IPS-18c (cell line): ENCODE results near the gene KRTAP5-2.

Experiments
- H3K4me3 ChIP-seq: 2 replicates; pipeline ENCODE4 v1.7.0; 2013; ENCODE audit warnings: low read depth, mild to moderate bottlenecking, low read length, moderate library complexity; ENCODE audit not compliant: insufficient read depth
- H3K9me3 ChIP-seq: one replicate; pipeline ENCODE4 v1.6.1; 2013; ENCODE audit warnings: mild to moderate bottlenecking, low read length, moderate library complexity; ENCODE audit not compliant: control insufficient read depth, insufficient read depth

The KRTAP5-2 gene

DNA sequence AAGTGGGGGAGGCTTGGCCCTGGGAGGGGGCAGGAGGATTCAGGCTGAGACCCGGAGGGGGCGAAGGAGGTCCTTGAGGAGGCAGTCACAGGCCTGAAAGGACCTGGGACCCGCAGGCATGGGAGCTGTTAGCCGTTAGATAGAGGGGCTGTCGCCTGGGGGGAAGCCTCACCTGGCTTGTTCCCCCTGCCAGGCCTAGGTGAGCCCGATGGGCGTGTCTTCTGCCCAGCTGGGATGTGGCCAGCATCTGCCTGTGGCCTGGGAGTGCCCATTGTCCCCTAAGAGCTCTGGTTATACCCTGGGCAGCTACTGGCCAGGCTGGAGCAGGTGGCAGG lies 24.2 kb downstream of the KRTAP5-2 start:
- Histone ChIP-seq H3K9me3 (no peaks in the 10 kb centered on the region), H3K4me3 (peak overlapping the region; percentile 52)

DNA sequence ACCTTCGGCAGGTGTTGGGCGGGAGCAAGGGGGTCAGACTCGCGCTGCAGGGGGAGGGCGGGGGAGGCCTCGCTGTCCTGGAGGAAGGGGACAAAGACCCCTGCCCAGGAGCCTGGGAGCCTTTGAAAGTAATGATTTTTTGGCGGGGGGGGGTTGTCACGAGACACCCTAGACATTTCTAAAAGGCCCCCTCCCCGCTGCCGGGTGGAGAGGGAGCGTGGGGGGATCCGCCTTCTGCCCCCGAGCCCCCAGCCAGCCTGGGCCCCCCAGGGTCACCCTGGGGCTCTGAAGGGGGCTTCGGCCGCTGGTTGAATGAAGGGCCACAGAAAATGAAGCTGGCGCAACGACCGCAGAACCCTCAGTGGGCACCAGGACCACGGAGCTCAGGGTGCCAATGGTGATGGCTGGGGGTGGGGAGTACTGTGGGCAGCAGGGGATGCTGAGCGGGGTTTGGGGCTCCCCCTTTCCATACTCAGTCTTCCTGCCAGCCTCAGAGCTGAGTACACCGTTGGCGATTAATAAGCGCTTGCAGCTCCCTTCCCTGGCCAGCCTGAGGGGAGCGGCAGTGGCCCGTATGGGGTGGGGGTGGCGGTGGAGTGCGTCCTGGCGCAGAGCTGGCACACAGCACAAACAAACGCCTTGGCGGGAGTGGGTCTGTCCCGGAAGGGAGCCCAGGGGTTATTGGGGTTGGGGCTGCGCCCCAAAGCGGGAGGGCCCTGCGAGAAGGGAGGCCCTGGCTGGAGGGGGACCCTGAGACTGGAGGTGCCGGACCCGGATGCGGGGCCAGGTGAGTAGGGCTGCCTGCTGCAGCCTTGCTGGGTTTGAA lies 24.8 kb downstream of the KRTAP5-2 start:
- H3K4me3 ChIP-seq = peak overlapping the region; percentile 50
- no peaks in the 10 kb centered on the region for H3K9me3 ChIP-seq

DNA sequence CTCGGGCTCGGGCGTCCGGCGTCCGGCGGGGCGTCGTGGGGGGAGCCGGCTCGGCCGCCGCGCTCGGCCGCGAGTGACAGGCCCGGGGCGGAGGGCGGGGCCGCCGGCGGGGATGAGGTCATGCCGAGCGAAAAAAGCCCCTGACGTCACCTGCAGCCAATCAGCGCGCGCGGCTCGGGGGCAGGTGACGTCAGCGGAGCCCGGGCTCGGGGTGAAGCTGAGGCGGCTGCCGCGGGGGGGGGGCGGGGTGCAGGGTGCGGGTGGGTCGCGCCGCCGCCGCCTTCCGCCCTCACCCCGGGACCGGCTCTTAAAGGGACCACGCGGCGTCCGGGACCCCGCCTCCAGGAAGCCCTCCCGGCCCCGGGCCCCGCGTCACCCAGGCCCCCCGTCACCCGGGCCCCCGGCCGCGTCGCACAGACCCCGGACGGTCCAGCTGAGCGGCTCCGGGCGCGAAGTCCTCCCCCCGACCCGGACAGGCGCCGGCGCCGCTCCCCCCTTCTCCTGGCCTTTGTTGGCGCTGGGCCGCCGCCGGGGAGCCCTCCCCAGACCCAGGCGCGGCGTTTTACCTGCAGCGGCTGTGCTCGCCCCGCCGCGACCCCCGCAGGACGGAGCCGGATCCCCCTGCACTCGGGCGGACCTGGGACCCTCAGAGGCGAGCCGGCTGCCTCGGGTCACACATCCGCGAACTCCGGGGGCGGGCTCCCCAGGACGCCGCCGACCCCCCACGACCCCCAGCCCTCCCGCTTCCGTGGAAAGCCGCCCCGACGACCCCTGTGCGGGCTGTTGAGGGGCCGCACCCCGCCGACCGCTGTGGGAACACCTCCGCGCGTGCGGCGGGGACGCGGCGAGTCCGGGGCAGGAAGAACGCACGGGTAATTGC lies 25.7 kb downstream of the KRTAP5-2 start, which contains the start of gene DUSP8:
Gene DUSP8, minus strand, starts transcription at position 75 of the 880 bp plus-strand sequence. CDS start 6,445 bp downstream, outside the sequence.
- Histone ChIP-seq H3K9me3 (no peaks in the 10 kb centered on the region), H3K4me3 (peak within 1 kb of the TSS; percentile 50)

DNA sequence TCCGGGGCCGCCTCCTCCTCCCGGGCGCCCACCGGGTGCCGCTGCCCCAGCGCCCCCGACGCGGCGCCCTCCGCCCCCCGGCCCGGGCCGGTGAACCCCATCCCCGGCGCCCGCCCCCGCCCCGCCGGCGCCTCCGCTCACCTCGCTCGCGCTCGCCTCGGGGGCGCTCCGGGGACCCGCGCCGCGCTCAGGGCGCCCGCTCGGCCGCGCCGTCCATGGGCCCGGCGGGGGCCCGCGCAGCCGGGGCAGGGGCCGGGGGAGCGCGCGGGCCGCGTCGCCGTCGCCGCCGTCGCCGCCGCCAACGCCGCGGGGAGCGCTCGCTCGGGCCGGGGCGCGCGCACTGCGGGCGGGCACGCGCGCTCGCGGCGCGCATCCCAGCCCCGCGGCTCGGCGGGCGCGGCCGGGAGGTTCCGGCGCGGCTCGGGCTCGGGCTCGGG lies 26.3 kb downstream of the KRTAP5-2 start:
- Histone ChIP-seq H3K4me3 (peak overlapping the region; percentile 50; the same call in 1 of the 2 replicates), H3K9me3 (no peaks in the 10 kb centered on the region)

DNA sequence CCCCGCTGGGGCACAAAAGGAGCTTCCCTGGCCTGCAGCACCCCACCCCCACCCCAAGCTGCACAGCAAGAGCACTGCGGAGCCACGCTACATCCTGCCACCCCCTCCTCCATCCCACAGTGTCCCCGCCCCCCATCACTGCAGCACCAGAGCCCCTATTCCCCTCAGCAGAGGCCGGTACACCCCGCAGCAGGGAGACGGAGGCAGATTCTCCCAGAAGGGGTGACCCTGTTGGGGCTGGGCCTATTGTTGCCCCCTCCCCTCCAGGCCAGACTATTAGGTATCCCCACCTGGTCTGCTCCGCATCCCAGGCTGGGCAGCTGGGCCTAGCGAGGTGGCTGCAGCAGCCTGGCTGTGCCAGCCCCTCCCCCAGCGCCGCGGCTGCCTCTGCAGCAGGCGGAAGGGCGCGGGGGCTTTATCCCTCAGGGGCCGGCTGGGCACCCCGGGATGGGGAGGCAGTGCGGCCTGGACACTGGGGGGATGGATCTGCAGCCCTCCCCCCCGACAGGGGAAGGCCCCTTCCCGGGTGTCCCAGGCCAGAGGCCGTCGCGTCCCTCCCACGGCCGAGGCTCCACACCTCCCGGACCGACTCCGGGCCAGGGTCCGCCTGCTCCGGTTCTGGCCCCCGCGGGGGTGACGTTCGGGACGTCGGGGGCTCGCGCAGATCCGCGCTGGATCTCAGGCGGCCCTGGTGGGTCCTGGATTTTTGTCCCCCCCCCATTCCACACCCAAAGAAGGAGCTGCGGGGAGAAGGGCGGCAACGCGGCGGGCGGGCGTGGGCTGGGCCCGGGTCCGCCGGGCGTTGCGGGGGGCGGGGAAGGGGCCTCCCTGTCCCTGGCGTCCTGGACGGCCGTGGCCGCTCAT lies 27.0 kb downstream of the KRTAP5-2 start:
- no peaks in the 10 kb centered on the region for H3K9me3 ChIP-seq
- H3K4me3 ChIP-seq = peak overlapping the region; percentile 50

DNA sequence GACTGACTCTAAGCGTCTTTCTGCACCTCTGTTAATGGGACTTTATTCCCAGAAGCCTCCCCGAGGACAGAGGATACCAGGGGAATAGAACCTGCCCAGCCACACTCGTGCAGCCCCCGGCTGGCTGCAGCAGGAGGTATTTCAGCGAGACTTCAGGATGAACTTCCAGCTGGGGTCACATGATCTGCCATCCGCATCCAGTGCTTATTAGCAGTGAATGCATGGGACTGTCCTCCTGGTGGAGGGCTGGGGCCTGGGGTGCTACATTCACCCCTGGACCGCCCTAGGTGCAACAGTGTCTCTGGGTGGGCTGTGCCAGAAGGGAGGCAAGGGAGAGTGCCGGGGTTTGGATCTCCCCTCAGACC lies 27.6 kb downstream of the KRTAP5-2 start:
- no peak overlapping the region for H3K4me3 ChIP-seq

DNA sequence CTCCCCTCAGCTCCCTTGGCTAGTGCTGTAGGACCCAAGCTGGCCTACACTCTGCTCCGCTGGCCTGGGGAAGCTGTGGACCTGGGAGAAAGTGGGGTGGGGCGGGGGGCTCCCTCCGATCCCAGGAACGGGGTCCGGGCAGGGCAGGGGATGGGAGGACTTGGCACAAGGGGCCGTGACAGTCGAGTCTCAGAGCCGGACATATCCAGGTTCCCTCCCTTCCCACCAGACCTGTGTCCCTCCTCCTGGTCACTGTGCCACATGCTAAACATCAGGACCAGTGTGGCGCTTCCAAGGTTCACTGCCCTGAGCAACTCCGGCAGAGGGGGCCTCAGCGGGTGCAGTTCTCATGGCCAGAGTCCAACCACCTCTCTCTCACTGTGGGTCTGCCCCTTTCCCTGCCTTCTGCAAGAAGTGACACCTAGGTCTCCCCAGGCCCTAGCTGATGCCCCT lies 28.1 kb downstream of the KRTAP5-2 start:
- Histone ChIP-seq H3K4me3 (no peak overlapping the region), H3K9me3 (no peaks in the 10 kb centered on the region)

More for the DNA sequence above, 27.6 kb downstream of the KRTAP5-2 start:
- H3K9me3 ChIP-seq = no peaks in the 10 kb centered on the region

DNA sequence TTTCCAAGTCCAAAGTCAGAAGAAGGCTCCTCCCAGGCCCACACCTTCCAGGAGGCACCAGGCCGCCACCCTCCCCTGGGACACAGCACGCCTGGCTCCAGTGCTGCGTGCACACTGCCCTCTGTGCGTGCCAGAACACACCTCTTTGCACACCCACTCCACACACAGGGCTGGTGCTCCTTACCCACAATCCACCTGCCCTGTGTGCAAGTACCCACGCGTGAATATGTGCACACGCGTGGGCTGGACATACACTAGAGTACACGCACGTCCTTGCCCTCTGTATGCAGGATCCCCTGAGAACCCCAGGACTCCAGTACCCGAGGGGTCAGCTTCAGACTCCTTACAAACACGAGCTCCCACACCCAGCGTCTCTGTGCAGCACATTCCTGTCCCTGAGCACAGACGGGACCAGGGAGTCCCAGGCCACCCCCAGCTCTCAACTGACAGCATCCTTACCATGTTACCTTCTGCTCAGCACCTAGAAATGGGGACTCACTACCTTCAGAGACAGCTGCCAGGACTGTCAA lies 28.8 kb downstream of the KRTAP5-2 start:
- H3K4me3 ChIP-seq = no peak overlapping the region
- no peaks in the 10 kb centered on the region for H3K9me3 ChIP-seq

DNA sequence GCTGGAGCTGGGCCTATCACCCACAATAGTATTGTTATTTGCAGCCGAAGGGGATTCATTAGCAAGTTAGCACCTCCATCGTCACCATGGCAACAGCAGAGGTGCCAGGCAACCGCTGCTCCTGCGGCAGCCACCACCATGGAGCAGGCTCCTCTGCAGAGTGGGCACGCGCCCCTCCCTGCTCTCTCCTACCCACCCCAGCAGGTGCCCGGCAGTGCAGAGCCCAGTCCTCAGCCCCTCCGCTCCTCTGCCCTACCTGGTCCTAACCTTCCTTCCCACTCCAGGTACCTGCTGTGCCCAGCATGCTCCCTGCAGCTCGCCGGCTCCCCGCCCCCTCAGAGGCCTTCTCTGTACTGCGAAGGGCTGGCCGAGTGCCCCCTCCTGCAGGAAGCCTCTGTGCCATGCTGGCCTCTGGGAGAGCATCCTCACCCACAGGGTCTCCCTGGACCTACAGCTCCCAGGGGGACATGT lies 29.6 kb downstream of the KRTAP5-2 start:
- no peak overlapping the region for H3K4me3 ChIP-seq
- H3K9me3 ChIP-seq = no peaks in the 10 kb centered on the region

DNA sequence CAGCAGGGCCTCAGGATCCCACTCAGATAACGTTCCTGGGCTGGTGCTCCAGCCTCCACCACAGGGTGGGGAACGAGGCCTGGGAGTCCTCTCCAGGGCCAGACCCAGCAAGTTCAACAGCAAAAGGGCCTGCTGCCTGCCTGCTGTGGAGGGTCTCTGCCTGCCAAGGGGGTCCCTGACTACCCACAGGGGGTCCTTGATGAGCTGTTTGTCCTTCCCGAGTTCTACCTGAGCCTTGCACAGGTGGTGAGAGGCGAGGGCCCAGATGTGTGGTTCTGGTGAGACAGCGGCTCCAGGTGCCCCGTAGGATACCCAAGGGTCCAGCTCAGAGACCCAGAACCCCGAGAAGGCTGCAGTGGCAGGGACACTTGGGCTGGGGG lies 30.4 kb downstream of the KRTAP5-2 start:
- H3K4me3 ChIP-seq = no peak overlapping the region
- H3K9me3 ChIP-seq = no peaks in the 10 kb centered on the region

DNA sequence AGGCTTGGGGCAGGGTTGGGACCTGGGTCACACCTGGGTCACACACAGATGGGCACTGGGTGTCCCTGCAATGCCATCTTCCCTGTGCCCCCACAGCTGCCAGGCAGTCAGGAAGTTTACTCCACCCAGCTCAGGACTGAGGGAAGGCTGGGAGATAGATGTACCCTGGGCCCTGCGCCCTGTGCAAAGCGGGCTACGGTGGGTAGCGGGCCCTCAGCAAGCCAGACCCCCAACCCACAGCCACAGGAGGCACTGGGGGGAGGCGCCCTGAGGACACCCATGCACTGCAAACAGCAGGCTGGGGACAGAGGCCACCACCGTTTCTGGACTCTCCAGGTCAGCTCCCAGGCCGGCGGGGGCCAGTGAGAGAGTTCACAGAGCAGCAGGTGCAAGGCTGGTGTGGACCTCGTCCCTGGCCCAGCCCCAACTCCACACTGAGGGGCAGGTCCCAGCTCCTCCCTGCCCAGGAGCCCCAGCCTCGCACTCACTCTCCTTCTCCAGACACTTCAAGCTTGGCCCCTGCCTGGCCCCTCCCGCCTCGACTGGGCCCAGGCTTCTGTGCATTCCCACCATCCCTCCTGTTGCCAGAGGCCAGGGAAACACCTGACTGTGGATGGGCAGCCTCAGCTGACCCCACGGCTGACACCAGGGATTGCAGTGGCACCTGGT lies 30.9 kb downstream of the KRTAP5-2 start:
- no peaks in the 10 kb centered on the region for H3K9me3 ChIP-seq
- no peak overlapping the region for H3K4me3 ChIP-seq

DNA sequence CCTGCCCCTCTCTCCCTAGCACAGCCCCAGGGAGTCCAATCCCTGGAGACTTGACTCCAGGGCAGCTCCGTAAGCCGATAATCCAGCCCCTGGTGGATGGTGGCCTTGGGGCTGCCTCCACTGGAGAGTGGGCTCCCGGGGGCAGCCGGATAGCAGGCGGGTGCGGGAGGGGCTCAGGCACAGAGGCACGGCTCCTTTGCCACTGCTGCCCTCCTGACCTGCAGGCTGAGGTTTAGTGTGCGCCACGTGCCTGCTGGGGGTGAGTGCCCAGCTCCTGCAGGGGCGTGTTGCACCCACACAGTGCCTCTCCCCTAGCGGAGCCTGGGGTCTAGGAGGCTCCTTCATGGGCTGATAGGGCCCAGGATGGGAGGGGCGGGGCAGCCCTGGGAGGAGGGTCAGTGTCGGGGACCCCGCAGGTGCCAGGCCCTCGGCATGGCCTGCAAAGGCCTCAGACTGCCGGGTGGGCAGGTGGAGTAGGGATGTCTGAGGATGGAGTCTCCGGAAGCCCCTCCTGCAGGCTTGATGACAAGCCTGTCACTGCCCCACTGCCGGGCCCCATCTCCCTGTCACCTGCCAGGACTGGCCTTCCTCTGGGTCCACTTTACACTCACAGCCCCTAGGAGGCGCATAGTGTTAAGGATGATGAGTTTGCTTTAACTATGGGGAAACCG lies 31.6 kb downstream of the KRTAP5-2 start:
- Histone ChIP-seq H3K4me3 (no peak overlapping the region), H3K9me3 (no peaks in the 10 kb centered on the region)

DNA sequence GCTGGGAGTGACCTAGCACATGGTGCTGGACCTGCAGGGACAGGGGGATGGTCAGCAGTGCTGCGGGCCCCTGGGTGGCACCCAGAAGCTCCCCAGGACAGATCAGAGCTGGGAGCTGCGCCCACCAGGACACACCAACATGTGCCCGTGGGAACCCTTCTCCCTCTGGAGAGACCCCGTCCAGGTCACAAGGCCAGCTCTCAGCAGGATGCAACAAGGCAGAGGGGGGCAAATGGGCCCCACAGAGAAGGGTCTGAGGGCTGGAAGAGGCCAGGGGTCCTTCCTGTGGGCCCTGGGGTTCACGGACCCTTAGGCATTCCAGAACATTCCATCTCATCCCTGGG lies 32.2 kb downstream of the KRTAP5-2 start:
- H3K9me3 ChIP-seq = no peaks in the 10 kb centered on the region
- no peak overlapping the region for H3K4me3 ChIP-seq

DNA sequence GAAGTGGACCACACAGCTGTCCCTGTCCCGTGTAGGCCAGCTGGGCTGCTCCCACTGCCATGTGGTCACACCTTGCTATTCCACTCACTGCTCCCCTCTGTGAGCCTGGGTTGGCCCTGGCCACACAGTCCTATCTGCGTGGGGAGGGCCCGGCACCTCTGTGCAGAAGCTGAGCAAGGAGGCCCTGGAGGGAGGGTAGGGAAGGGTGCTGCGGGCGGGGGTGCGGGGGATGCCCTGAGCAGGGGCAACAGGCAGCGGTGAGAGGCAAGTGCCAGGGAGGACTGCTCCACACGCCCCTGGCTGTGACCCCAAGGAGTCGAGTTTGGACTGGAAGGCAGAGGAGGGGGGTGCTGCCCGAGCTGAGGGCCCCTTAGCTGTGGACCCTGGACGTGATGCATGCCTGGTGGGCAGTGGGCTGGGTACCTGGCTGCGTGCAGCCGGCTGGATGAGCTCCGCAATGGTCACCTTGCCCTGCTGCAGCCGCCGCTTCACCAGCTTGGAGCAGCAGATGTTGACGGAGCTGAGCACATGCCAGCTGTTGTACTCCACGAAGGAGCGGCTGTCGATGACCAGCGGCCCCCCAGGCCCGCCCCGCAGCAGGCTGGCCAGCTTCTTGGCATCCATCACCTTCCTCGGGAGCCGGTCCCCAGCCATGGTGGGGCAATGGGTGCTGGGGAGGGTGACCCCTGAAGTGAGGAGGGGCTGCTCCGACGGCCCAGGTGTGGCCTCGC lies 32.8 kb downstream of the KRTAP5-2 start:
- Histone ChIP-seq H3K4me3 (no peak overlapping the region), H3K9me3 (no peaks in the 10 kb centered on the region)

DNA sequence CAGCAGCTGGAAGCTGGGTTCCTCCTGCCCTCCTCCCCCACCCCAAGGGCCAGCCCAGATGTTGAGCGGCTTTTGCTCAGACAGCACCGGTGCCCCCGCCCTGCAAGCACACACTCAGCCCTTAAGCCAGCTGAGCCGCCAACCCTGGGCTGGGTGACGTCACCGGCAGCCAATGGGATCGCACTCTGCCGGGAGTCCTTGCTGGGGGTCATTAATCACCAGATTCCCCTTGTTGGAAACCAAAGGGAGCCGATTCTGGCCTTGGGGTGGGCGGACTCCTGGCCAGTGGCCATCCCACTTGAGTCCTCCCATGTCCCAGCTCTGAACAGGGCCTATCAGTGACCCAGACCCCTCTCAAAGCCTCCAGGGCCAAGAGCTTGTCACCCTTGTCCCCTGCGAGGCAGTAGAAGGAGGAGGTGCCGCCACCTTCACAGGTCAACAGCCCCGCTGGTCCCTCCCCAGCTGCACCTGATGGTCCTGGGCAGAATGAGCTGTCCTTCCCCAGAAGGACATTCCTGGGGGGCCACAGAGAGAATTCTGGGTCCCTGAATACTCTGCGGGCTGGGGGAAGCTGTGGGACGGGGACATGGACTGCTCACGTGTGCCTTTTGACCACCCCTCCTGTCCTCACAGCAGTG lies 33.4 kb downstream of the KRTAP5-2 start:
- H3K9me3 ChIP-seq = no peaks in the 10 kb centered on the region

More for the DNA sequence above, 33.4 kb downstream of the KRTAP5-2 start:
- H3K4me3 ChIP-seq = no peak overlapping the region
